HG02981 (cell line): ENCODE data around the gene MYRIP.

ENCODE experiments used
- ATAC-seq: cut with Tn5 transposase; IDR thresholded peaks from one replicate; pipeline ENCODE4 v1.9.1; 2021; ENCODE audit warnings: mild to moderate bottlenecking, moderate library complexity; ENCODE audit not compliant: unreplicated experiment

The MYRIP gene

DNA sequence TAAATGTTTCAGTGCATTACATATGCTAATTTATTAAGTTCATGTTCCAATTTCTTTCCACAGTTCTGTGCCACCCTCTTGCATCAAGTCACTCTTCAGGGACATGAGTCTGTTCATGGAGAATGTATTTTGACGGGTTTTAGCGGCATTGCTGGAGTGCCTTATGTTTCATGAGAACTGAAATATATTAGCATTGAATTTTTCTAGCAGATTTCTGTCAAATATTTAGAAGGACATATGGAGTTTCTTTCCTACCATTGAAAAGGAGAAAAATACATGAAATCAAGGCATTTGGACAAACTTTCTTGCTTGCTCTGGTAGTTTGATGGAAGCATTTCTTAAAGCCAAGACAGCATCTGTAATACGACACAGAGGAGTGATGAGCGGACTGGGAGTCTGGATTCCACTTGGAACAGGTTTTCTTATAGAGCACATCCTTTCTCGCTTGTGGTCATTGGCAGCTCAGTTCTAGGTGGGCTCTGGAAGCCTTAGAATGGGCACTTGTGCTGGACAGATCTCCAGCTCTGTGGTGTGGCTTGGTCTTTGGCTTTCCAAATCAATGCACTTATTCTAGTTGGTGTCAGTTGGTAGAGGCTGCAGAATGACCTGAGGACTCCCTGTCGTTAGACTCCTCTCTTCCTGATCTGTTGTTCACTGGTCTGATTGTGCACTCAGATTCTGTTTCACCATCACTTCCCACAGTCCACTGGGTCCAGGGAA, 415.5 kb downstream of the MYRIP start:
- no peak for ATAC-seq

DNA sequence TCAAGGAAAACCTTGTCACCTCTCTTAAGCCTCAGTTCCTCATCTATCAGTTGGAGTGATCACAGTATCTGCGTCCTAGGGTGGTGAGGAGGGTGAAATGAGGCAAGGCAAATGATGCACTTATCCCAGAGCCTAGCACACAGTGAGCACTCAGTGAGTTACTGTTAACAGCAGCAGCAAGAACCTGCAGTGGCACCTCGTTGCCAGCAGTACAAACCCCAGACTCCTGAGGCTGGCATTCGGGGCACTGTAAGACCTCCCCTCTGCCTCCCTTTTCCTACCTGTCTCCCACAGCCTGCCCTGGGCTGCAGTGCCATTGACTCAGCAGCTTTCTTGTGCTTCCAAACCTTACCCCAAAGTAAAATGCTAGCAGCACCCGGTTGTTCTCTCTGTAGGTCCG, 417.2 kb downstream of the MYRIP start:
- ATAC-seq = no peak

DNA sequence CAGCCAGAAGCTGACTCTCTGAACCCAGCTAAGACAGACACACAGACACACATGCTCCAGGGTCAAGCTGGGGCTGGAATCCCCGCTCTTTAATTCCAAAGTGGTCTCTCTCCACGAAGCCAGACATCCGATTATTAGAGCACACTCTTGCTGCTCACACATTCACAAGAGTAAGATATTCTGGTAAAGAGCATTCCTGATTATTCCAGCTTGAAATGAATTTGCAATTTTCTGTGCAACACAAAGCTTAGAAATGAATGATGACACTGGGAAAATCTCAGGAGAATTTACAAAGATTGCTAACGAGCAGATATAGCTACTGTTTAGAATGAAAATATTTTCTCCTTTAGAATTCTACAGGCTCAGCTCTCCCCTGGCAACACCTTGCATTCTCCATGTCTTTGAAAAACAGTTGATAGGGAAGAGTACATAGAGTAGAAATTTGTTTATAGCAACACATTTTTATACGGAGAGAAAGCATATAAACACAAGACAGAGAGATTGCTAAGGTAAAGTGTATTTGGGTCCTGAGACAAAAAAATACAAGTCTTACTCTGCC, 419.5 kb downstream of the MYRIP start:
- no peak for ATAC-seq

DNA sequence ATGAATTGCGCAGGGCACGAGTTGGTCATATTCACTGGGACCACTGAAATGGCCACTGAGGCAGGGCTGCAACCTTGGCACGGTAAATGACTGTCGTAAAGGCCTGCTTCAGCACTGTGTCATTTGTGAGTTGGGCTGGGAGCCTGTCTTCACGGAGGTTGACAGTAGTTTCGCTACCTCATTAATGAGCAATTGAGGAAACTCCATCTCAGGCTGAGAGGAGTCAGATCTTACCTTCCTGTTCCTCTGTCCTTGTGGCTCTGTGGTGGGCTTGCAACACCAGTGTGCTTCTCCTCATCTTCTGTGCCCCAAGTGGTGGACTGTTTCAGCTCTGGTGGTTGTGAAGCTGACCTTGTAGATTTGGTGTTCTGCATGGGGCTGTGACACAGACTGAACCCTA, 420.0 kb downstream of the MYRIP start:
- peak; percentile 69 for ATAC-seq

DNA sequence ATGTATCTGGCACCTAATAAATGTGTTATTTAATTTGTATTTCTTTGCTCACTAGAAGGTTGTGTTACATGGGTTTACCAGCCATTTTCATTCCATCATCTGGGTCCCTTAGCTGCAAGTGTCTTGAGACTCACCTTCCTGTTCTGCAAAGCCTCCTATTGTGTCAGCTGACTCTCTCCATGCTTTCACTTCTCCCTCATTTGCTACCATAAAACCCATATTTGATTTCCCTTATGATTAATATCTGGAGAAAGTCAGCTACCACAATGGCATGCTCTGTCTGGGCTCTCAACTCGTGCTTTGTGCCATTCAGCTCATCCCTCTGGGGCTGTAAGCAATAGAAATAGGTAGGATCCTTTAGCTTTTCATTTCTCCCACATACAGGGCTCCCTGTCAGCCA, 420.6 kb downstream of the MYRIP start:
- ATAC-seq = no peak

DNA sequence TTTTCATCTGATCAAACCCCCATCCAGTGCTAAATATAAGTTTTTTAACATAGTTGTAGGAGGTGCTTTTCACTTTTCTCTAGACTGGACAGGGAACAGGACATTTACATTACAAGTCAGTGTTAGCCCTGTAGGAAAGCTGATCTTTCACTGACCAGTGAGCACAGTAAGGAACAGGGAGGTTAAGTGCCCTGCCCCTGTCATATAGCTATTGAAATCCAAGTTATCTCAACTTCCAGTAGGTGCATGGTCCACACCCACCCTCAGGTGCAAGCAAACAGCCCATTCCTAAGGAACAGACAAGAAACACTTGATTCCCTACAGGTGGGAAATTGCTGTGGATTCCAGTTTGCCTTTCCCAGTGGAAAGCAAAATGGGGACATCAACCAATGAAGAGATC, 421.0 kb downstream of the MYRIP start:
- ATAC-seq = no peak

DNA sequence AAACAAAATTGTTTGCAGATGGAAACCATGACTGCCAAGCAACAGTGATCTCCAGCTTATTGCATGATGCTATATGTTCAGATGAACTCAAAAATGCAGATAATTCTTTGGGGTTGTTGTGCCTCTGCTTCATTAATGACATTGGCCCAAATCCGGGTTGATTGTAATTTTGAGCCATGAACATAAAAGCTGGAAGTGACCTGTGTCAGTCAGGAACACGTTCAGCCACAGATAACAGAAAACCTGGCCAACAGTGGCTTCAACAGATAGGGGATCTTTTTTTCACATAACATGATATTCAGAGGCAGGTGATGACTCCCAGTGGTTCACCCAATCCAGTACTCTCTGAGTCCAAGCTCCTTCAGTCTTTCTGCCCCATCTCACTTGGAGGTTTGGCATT, 423.2 kb downstream of the MYRIP start:
- no peak for ATAC-seq

DNA sequence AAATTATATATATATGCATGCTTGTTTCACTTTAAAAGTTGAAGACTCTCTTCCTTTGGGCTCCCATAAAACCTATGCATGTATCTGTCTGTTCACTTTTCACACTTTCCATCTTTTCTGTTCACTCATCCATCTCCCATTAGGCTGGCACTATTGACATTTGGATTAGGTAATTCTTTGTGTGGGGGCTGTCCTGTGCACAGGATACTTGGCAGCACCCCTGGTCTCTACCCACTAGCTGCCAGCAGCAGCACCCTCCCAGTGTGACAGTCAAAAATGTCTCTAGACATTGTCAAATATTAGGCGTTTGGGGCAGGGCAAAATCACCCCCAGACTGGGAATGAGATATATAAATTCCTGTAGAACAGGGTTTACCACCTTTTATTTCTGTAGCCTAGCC, 427.8 kb downstream of the MYRIP start:
- ATAC-seq = no peak

DNA sequence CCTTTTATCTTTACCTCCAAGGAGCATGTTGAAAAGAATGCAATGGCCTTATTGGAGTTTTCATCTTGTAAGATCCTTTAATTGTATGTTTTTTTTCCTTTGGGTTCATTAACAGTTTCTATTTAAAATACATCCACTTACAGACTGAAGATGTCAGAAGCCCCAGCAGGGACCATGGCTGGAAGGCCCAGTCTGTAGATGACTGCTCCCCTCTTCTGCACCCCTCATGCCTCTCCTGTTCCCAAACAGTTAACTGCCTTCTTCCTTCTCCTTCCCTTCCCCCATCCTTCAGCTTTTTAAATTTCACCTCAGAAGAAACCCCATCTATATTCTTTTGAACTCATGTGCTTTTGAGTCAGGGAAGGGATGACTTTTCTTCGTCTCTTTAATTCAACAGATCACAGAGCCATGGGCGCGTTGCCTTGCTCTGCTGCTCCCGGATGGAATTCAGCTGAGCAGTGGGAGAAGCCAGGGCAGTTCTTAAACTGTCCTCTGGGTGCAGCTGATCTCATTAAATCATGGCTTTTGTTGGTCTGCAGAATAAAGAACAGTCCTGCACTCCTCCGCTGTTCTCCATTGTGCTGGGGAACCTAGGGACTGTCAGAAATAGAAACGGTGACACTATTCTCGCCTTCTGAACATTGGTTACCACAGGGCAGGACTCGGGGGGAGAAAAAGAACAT, 428.6 kb downstream of the MYRIP start:
- no peak for ATAC-seq

DNA sequence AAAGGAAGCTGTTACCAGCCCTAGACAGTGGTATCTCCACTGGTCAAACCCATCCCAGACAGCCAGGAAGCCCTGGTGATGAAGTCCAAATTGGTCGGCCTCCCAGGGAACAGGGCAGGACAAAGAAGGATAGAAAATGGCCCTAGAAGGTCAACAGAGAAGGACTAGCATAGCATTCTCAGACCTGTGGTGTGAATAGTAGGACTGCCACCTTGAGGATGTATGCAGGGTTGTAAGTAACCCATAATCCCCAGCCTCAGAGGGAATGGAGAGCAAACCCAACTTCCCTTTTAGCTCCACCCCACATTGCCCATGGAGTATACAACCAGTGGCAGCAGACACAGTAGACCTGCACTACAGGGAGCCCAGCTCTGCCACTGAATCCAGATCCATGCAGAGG, 431.5 kb downstream of the MYRIP start:
- ATAC-seq = no peak

DNA sequence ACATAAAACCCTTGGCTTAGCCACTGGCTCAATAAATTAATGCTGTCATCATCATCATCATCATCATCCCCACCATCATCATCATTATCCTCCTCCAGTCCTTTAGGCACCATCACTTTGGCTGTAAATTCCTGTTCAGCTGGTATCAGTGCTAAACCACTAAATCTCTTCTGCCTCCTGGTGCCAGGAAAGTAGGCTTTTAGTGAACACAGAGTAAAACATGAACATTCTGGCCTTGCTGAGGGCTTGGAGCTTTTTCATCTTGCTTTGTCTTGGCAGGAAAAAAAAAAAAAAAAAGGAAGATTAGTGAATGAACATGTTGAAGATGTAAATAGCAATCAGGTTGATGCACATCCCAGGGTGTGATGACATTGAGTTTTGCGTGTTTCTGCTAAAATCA, 432.8 kb downstream of the MYRIP start:
- ATAC-seq = no peak

DNA sequence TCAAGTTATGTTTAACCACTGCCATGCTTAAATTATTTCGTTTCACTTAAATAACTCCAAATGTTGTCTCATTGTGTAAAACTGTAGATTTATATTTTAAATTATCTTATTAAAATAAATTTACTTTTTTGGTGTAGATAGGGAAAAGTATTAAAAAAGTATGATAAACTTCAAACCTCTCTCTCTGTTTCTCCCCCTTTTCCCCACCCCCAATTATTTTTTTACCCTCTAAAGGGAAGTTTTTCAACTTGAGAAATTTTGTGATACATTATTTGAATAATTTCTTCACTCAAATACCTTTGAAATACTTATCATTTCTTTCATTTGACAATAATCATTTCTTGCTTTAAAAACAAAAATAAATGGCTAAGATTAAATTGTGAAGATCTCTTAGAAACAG, 433.2 kb downstream of the MYRIP start:
- no peak for ATAC-seq

DNA sequence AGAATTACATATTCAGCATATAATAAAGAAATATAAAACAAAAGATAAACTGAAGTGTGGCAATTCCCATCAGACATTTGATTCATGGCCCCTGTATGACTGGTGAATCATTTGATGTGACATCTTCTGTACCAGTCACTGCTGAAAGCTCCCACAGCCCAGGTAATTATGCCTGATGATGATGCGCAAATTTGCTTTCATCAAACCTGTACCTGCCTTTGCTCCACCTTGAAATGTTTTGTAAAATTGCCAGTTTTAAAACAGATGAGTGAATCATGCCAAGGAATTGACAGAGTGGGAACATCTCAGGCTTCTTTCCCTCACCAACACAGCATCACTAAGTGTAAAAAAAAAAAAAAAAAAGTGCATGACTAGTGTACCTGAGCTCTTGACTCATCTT, 433.6 kb downstream of the MYRIP start:
- no peak for ATAC-seq

DNA sequence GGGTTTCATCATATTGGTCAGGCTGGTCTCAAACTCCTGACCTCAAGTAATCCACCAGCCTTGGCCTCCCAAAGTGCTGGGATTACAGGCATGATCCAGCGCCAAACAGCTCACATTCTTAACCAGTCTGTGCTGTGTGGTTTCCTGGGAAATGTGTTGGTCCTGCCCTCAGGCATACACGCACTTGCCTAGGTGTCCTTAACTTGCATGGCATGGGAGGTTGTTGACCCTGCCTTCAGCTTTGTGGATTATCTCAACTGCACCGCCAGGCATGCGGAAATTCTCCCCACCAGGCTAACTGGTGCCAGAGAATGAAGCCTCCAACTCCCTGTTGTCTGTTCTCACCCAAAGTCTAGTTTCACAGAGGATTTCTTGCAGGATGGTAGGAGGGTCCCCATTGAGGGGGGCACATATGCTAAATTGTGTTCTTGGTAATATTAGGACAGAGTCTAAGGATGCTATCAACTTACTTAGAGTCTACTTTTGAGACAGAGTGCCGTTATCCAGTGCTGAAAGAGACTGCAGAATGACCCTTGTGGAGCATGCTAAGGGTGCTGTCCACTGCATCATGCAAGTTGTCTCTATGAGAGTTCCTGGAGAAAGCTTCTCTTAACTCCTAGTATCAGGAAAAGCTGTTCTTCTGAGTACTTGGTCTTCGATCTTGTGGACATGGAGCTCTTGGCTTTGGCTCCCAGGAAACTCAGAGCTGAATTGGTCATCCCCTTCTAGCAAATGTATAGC, 438.5 kb downstream of the MYRIP start:
- no peak for ATAC-seq

DNA sequence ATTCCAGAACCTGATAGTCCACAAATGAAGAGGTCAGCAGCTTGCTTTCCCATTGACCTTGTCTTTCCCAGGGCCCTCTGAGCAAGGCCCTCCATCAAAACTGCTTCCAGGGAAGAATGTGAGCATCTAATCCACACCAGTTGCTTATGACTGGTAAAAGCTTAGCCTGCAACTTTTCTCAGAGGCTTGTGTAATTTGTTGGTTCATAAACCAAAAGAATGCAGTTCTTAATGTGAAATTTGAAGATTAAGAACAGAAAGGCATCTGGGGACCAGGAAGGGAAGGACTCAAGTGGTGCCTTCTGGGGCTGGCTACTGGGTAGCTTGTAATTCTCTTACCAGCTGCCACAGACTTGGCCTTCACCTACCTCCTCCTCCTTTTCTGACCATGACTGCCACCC, 439.2 kb downstream of the MYRIP start:
- no peak for ATAC-seq

DNA sequence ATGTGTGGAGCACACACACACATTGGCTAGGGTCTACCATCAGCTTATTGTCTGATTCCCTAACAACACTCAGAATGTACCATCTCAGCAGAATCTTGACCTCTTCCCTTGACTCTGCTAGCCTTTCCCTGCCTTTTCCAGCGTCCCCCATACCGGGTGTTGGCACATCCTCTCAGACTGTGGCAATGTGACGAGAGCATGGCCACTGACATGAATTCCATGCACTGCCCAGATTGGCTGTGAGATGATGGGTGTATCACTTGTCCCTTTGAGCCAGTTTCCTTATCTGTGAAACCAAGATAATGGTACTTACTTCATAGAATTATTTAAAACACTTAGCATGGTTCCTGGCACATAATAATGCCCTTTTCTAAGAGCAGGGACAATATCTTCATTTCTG, 439.8 kb downstream of the MYRIP start:
- no peak for ATAC-seq

DNA sequence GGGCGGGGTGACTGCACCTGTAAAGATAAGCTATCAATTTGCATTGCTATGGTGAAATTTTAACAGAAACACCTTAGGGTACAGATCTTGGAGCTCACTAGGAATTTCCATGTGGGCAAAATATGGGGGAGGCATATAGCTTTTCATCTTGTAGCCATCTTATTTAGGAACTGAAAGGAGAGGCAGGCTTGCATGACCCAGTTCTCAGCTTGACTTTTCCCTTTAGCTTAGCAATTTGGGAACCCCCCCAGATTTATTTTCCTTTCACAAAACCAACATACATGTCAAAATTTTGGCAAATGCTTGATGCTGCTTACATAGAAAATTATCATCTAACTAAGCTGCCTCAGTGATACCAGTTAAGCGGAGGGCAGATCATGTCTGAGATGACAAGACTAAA, 445.1 kb downstream of the MYRIP start:
- ATAC-seq = no peak

DNA sequence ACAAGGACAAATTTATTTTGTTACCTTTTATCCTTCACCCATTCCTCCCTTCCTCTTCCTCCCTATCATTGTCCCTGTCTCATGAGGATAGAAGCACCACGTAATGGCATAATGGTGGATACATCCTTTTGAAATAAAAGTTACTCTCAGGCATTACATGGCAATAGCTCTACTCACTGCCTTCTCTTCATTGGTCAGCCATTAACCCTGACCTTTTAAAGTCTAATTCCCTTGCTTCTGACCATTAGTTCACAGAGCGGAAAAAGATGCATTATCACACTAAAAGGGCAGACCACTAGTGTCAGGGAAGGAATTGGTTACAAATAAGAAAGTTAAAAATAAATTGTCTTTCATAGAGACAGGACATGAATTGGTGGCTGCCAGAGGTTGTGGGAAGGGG, 445.5 kb downstream of the MYRIP start:
- ATAC-seq = no peak

DNA sequence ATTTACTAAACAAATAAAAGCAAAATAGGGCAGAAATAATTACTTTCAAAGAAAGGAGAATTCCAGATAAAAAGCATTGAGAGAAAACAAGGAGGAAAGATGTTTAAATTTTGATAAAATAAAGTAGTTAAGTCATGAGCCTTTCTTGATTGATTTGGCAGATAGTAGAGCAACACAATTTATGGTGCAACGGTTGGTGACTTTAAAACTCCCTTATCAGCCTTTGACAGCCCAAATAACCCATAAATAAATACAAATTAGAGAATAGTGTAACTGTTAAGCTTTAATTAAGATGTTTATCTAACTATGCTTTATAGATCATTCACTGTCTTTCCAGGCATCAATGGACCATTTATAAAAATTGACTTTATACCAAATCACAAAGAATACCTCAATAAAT, 446.1 kb downstream of the MYRIP start:
- ATAC-seq = no peak

DNA sequence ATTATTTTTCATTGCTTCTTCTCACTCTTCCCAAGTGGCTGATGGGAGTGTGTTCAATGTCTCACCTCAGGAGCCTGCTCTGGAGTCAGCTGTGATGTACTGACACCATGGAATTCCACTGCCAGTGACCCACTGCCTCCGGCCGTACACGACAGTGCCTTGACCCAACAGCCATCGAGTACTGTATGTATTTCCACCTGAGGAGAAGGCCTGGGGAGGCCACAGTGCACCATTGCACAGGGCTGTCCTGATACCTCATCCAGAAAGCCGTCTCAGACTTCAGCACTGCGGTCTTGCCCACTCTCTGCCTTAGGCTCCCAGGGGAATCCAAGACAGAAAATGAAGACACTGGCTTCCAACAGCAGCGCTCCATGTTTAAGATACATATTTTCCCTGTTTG, 448.7 kb downstream of the MYRIP start:
- ATAC-seq = no peak

DNA sequence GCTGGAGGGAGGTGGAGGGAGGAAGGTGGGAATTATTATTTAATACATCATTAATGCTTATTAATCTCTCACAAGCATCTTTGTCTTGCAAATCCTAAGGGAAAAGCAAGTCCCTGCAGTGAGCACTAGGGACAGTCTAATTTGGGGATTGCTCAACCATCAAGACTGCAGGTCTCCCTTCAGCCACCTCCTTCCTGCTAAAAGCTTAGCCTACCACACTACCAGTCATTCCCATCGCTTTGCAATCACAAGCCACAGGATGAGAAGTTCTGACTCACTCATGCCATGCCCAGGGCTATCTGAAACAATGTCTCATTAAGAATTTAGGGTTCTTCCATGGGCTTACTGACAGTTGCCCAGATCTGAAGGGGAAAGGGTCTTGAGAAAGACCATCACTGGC, 449.1 kb downstream of the MYRIP start:
- ATAC-seq = no peak

DNA sequence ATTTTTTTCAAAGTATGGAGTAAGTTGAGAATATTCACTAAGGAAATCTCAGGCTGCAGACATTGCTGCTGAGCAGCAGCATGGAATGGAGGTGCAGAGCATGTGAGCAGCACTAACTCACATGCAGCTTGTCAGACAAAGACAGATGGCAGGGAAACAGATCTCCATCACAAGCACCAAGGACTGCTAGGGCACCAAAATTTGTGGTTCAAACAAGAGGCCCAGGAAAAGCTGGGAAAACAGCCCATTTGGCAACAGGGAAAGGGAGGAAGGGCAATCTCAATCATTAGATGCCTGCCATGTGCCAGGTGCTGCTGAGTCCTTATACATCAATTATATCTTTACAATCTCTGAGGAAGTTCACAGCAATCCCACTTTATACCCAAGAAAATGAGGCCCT, 452.9 kb downstream of the MYRIP start:
- no peak for ATAC-seq
